Activated B cell treated with CpG ODN at 0.5 μM for 24 hours (primary cell): ENCODE data around the gene DLX4. TPM values are rescaled to one million over a fixed set of nuclear protein-coding genes. Genes with fewer than 3 reads are reported as not detected.

Source experiments
- ATAC-seq: fragments of 200-7000 bp; cut with Tn5 transposase; one replicate; pipeline ENCODE4 v1.10.0; 2021; ENCODE audit warnings: low read depth, mild to moderate bottlenecking, moderate library complexity
- CTCF ChIA-PET: fragments of 350-600 bp; sonication (Branson Sonifier 250); formaldehyde crosslinking; loops from one replicate; lab custom pipeline; 2021; ENCODE audit warnings: antibody characterized with exemption; lab: Charles Lee
- POLR2A ChIA-PET: fragments of 350-600 bp; sonication (Branson Sonifier 250); formaldehyde crosslinking; loops from one replicate; lab custom pipeline; 2021; ENCODE audit warnings: antibody characterized with exemption; lab: Charles Lee
- DNase-seq: peaks from one replicate; pipeline ENCODE4 v3.0.0; 2022
- H3K27ac Mint-ChIP-seq: one replicate; pipeline ENCODE4 v1.8.0; 2020; ENCODE audit warnings: mixed read lengths
- H3K27me3 Mint-ChIP-seq: one replicate; pipeline ENCODE4 v1.8.0; 2021; ENCODE audit warnings: mixed read lengths
- H3K36me3 Mint-ChIP-seq: one replicate; pipeline ENCODE4 v1.8.0; 2021; ENCODE audit warnings: low read depth, mixed read lengths
- H3K4me1 Mint-ChIP-seq: one replicate; pipeline ENCODE4 v1.8.0; 2021; ENCODE audit warnings: mixed read lengths
- H3K4me3 Mint-ChIP-seq: one replicate; pipeline ENCODE4 v1.8.0; 2020; ENCODE audit warnings: mild to moderate bottlenecking, mixed read lengths
- H3K9me3 Mint-ChIP-seq: one replicate; pipeline ENCODE4 v1.8.0; 2020; ENCODE audit warnings: mixed read lengths
- CTCF ChIP-seq: fragments of 200-600 bp; IDR thresholded peaks from one replicate; pipeline ENCODE4 v1.8.0; 2022; ENCODE audit warnings: antibody characterized with exemption, mild to moderate bottlenecking
- intact Hi-C: fragments of 100-400 bp; cut with micrococcal nuclease; formaldehyde crosslinking; loops from one replicate; pipeline ENCODE4 v1.15.1; 2024
- total RNA-seq: library from RNA; stranded (reverse); gene quantifications from 2 replicates; pipeline ENCODE4 v1.2.3, GENCODE V29; 2022

Gene DLX4
- total RNA-seq, 1 donor from 2014 or later = 0.42 TPM

GRCh38 chr17:49979748-49980479 lies 10.9 kb downstream of the DLX4 start:
- CTCF ChIA-PET = interaction anchor here (0.6 to 1.3 kb wide), 2 partner anchors 17 to 380 kb away, joined by 3 to 4 read pairs; no protein-coding TSS in a partner anchor
- H3K4me1 Mint-ChIP-seq = no peaks in the 10 kb centered on the region

GRCh38 chr17:49980703-49981197 lies 11.8 kb downstream of the DLX4 start:
- H3K4me1 Mint-ChIP-seq = no peaks in the 10 kb centered on the region
- no peak overlapping the region for H3K27ac Mint-ChIP-seq
- no peaks in the 10 kb centered on the region for H3K36me3 Mint-ChIP-seq
- ATAC-seq (no peak), DNase-seq (no peak)
- no peak overlapping the region for H3K4me3 Mint-ChIP-seq
- CTCF ChIA-PET = no interaction called here
- no peaks in the 10 kb centered on the region for H3K9me3 Mint-ChIP-seq
- TF ChIP-seq CTCF = no peak
- H3K27me3 Mint-ChIP-seq = peaks cover 73% of the 10 kb centered on the region
- intact Hi-C loops = no loop called here
- POLR2A ChIA-PET = no interaction called here

More at GRCh38 chr17:49979748-49980479, 10.9 kb downstream of the DLX4 start:
- H3K36me3 Mint-ChIP-seq = no peaks in the 10 kb centered on the region
- intact Hi-C loops = no loop called here
- no peak overlapping the region for H3K27ac Mint-ChIP-seq
- no peaks in the 10 kb centered on the region for H3K9me3 Mint-ChIP-seq
- no peak for DNase-seq
- POLR2A ChIA-PET = no interaction called here
- H3K27me3 Mint-ChIP-seq = peaks cover 73% of the 10 kb centered on the region
- no peak for TF ChIP-seq CTCF
- H3K4me3 Mint-ChIP-seq = no peak overlapping the region
- ATAC-seq = no peak

- DNase-seq (no peak), ATAC-seq (no peak)
- CTCF ChIA-PET = interaction anchor here (0.8 to 1.0 kb wide), 2 partner anchors 12 to 13 kb away, joined by 4 read pairs; no protein-coding TSS in a partner anchor
- Mint-ChIP-seq H3K4me3 (no peak overlapping the region), H3K27me3 (peaks cover 63% of the 10 kb centered on the region), H3K4me1 (no peaks in the 10 kb centered on the region), H3K9me3 (no peaks in the 10 kb centered on the region), H3K36me3 (no peaks in the 10 kb centered on the region), H3K27ac (no peak overlapping the region)
- POLR2A ChIA-PET = no interaction called here
- TF ChIP-seq CTCF = no peak
- intact Hi-C loops = no loop called here
Measured at GRCh38 chr17:49984283-49984682, 15.3 kb downstream of the DLX4 start.

- H3K27ac Mint-ChIP-seq = no peak overlapping the region
- CTCF ChIA-PET = interaction anchor here (1.0 to 1.8 kb wide), 2 partner anchors 12 kb away, joined by 4 to 6 read pairs; no protein-coding TSS in a partner anchor
Measured at GRCh38 chr17:49984776-49985175, 15.8 kb downstream of the DLX4 start.

More at GRCh38 chr17:49984776-49985175, 15.8 kb downstream of the DLX4 start:
- DNase-seq (no peak), ATAC-seq (no peak)
- POLR2A ChIA-PET = no interaction called here
- Mint-ChIP-seq H3K9me3 (no peaks in the 10 kb centered on the region), H3K27me3 (peaks cover 63% of the 10 kb centered on the region), H3K4me1 (no peaks in the 10 kb centered on the region), H3K4me3 (no peak overlapping the region), H3K36me3 (no peaks in the 10 kb centered on the region)
- no peak for TF ChIP-seq CTCF
- intact Hi-C loops = no loop called here
